ENCODE data around the gene CISTR.

The CISTR gene

DNA sequence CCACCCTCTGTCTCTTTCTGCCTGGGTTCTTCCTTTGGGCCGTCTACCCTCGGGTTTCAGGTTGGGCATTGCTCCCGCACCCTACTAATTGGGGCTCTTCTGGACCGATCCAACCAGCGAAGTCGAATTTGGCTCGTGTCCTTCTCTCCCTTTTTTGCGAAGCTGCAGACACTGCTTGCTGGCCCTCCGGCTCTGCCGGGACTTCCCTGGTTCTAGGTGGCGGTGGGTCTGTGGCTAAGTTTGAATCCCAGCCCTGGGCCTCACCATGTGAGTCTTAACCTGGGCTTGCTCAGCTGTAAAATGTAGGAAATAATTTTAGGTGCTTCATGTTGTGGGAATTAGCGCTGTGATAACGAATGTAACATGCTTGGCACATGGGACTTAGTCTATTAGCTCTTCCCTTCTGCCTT is 418 bp upstream of the CISTR start:
- Histone ChIP-seq H3K4me1 (ENCODE audit: control insufficient read depth, insufficient read depth, low read length) (peaks cover 11% of the 10 kb centered on the region), H3K4me2 (ENCODE audit: low read length) (peak overlapping the region; percentile 86), H3K9ac (ENCODE audit: low read depth, low read length) (no peak overlapping the region), H3K9me3 (replicated peaks; ENCODE audit: low read length) (no peaks in the 10 kb centered on the region), H3K27me3 (ENCODE audit: control insufficient read depth, insufficient read depth, low read length) (peaks cover 80% of the 10 kb centered on the region), H3K4me3 (ENCODE audit: low read length) (no peak overlapping the region), H3K36me3 (ENCODE audit: insufficient read depth, low read length) (no peaks in the 10 kb centered on the region)

DNA sequence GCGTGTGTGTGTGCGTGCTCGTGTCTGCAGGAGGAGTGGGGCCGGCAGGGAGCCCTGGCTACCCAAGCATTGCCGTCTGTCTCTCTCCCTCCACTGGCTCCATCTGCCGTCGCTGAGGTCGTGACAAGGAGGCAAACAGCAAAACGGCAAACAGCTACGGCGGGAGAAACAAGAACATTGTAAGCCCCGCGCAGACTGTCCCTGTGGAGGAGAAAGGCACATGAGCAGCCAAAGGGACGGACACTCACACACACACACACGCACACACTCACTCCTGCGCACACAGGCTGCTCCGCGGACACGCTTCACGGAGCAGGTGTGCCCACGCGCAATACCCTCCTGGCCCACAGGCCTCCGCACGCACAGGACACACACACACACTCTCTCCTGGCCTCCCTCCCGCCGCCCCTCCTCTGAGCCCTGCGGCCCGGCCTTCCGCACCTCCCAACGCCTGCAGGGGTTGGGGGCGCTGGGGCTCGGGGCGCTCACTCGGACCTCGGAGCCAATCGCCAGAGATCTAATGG is 905 bp downstream of the CISTR start:
- Histone ChIP-seq H3K36me3 (ENCODE audit: insufficient read depth, low read length) (no peaks in the 10 kb centered on the region), H3K9me3 (replicated peaks; ENCODE audit: low read length) (no peaks in the 10 kb centered on the region), H3K4me3 (ENCODE audit: low read length) (peak overlapping the region; percentile 70), H3K4me1 (ENCODE audit: control insufficient read depth, insufficient read depth, low read length) (peaks cover 11% of the 10 kb centered on the region), H3K27me3 (ENCODE audit: control insufficient read depth, insufficient read depth, low read length) (peaks cover 85% of the 10 kb centered on the region), H3K9ac (ENCODE audit: low read depth, low read length) (no peak overlapping the region), H3K4me2 (ENCODE audit: low read length) (peak overlapping the region; percentile 86)

DNA sequence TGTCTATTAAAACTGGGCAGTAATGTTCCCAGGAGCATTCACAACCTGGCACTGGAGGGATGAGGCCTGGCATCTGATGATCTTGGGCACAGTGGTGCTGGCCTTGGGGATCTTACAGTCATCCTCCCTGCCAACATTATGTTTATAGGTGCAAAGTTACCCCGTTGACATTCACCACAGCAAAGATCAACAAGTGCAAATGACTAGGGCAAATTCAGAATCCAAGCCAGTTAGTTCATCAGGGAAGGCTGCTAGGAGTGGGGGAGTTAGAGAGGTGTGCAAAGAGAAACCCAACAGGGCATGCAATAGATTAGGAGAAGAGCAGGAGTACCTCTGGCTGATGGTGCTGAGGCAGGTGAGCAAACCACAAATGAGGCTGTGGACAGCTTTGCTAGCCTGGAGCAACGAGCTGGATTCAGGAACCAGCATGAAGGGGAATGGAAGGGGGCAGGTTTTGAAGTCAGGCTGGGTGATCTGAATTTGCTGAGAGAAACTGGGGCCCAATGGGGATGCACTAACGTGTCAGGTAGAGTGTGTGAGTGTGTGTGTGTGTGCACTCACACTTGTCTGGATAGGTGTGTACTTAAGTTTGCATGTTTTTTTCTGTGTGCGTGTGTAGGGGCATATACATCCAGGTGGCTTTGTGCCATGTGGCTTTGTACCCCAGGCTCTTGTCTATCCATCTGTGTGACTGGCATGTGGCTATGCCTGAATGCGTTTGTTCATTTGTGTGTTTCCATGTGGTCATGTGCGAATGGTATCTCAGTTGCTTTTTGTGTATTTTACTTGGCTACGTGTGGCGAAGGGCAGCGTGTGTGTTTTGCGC is 1.6 kb downstream of the CISTR start:
- Histone ChIP-seq H3K9me3 (replicated peaks; ENCODE audit: low read length) (no peaks in the 10 kb centered on the region), H3K4me2 (ENCODE audit: low read length) (peak overlapping the region; percentile 86), H3K27me3 (ENCODE audit: control insufficient read depth, insufficient read depth, low read length) (peaks cover 87% of the 10 kb centered on the region), H3K4me1 (ENCODE audit: control insufficient read depth, insufficient read depth, low read length) (peaks cover 11% of the 10 kb centered on the region), H3K9ac (ENCODE audit: low read depth, low read length) (no peak overlapping the region), H3K4me3 (ENCODE audit: low read length) (peak overlapping the region; percentile 70), H3K36me3 (ENCODE audit: insufficient read depth, low read length) (no peaks in the 10 kb centered on the region)

DNA sequence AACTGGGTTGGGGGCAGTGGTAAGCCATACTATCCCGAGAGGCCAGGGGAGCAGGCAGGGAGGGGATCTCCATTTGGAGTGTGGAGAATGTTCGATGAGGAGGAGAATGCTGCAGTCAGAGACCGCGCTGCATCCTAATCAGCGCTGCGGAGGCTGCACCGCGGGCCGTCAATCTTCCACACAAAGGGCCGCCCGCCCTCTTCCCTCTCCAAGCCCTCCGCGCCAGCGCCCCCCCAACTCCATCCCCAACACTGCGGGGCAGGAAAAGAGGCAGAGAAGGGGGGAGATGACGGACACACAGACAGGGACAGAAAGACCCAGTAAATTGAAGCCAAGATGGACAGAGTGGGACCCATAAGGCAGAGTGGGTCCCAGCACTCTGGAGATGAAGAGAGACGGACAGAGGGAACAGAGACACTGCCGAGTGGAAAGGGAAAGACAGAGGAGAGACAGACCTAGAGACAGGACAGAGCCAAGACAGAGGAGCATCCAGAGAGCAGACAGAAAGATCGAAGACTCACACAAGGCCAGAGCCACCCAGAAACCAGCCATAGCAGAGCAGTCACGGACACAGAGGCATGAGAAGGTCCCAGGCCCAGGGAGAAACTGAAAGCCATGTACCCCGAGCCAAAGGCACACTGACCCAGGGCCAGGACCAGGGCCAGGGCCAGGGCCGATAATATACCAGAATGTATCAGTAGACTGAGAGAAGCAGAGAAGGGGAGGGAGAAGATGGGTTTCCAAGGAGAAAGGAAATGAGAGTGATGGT is 3.5 kb downstream of the CISTR start:
- Histone ChIP-seq H3K4me2 (ENCODE audit: low read length) (no peak overlapping the region), H3K4me3 (ENCODE audit: low read length) (no peak overlapping the region), H3K4me1 (ENCODE audit: control insufficient read depth, insufficient read depth, low read length) (peaks cover 7% of the 10 kb centered on the region), H3K9me3 (replicated peaks; ENCODE audit: low read length) (no peaks in the 10 kb centered on the region), H3K27me3 (ENCODE audit: control insufficient read depth, insufficient read depth, low read length) (peaks cover 88% of the 10 kb centered on the region), H3K36me3 (ENCODE audit: insufficient read depth, low read length) (no peaks in the 10 kb centered on the region), H3K9ac (ENCODE audit: low read depth, low read length) (no peak overlapping the region)

DNA sequence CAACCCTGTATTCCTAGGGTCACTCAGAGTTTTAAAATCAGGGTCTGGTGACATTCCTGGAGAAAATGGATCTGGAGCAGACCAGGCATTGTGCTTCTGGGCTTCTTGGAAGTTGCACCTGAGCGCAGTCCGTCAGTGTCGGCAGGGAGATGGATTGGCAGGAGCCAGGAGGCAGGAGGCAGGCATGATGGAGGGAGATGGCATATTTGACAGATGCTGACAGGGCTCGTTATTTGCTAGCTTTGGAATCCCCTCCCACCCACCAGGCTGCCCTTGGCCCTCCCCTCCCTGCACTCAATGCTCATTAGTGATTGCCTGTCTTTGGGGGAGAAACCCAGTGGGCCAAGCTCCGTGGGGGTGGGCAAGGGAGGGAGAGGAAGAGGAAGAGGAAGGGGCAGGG is 4.7 kb downstream of the CISTR start:
- peaks cover 86% of the 10 kb centered on the region for H3K27me3 ChIP-seq (ENCODE audit: control insufficient read depth, insufficient read depth, low read length)
- H3K9me3 ChIP-seq (replicated peaks; ENCODE audit: low read length), result no peaks in the 10 kb centered on the region
- H3K4me1 ChIP-seq (ENCODE audit: control insufficient read depth, insufficient read depth, low read length), result peaks cover 5% of the 10 kb centered on the region
- no peak overlapping the region for H3K4me3 ChIP-seq (ENCODE audit: low read length)
- H3K36me3 ChIP-seq (ENCODE audit: insufficient read depth, low read length), result no peaks in the 10 kb centered on the region
- H3K9ac ChIP-seq (ENCODE audit: low read depth, low read length), result no peak overlapping the region
- peak overlapping the region; percentile 3 for H3K4me2 ChIP-seq (ENCODE audit: low read length)

DNA sequence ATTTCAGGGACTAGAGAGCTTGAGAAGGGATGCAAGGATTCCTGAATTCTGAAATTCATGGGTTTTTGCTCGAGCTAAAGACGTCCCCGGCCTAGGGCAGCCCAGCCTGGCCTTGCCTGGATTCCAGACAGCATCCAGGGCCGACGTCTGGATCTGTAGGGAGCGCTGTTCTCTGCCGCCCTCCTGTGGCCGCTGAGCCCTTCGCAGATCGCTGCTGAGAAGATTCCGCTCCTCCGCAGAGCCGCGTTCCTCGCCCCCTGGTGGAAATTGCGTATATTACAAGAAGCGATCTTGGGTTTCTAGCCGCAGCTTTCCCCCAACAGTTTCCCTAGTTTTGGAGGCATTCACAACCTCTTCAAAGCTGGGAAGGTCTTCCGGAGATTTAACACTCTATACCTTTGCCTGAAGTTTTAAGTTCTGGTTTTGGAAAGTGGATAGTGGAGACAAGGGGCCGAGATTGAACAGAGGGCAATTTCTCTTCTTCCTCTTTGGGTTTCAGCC is 5.1 kb downstream of the CISTR start:
- Histone ChIP-seq H3K9me3 (replicated peaks; ENCODE audit: low read length) (no peaks in the 10 kb centered on the region), H3K4me3 (ENCODE audit: low read length) (no peak overlapping the region), H3K4me2 (ENCODE audit: low read length) (peak overlapping the region; percentile 3), H3K36me3 (ENCODE audit: insufficient read depth, low read length) (no peaks in the 10 kb centered on the region), H3K27me3 (ENCODE audit: control insufficient read depth, insufficient read depth, low read length) (peaks cover 82% of the 10 kb centered on the region), H3K9ac (ENCODE audit: low read depth, low read length) (no peak overlapping the region), H3K4me1 (ENCODE audit: control insufficient read depth, insufficient read depth, low read length) (peaks cover under 1% of the 10 kb centered on the region)

DNA sequence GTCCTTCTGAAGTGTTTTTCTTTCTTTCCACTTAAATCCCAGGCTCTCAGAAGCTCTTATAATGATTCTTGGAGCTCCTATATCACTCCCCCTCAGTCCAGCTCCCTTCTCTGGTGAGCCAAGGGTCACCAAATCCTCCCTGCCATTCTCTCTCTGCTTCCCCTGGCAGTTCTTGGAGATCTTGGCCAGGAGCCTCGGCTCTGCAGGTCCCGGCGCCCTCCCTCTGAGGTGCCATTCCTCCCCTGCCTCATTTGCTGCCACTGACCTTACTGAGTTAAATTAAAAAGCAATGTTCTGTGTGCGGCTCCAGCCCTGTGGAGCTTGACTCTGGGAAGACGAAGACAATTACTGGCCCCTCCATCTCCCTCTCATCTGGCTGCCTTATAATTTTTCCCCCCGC is 7.0 kb downstream of the CISTR start:
- Histone ChIP-seq H3K27me3 (ENCODE audit: control insufficient read depth, insufficient read depth, low read length) (peaks cover 77% of the 10 kb centered on the region), H3K36me3 (ENCODE audit: insufficient read depth, low read length) (no peaks in the 10 kb centered on the region), H3K4me1 (ENCODE audit: control insufficient read depth, insufficient read depth, low read length) (no peaks in the 10 kb centered on the region), H3K4me3 (ENCODE audit: low read length) (no peak overlapping the region), H3K4me2 (ENCODE audit: low read length) (no peak overlapping the region), H3K9me3 (replicated peaks; ENCODE audit: low read length) (no peaks in the 10 kb centered on the region), H3K9ac (ENCODE audit: low read depth, low read length) (no peak overlapping the region)

DNA sequence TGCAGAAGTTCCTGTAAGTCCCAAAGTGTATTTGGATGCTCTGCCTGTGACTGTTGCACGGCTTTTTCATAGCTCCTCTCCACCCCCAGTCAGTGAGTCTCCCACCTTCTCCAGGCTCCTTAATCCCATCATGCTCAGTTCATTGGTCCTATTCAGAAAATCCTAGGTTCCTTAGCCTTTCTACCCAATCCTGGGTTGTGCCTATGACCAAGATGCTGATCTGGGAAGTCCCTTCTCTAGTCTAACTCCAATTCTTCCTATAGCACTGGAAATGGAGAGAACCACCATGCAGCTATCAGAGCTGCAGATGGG is 7.7 kb downstream of the CISTR start:
- Histone ChIP-seq H3K4me3 (ENCODE audit: low read length) (no peak overlapping the region), H3K27me3 (ENCODE audit: control insufficient read depth, insufficient read depth, low read length) (peaks cover 77% of the 10 kb centered on the region), H3K36me3 (ENCODE audit: insufficient read depth, low read length) (no peaks in the 10 kb centered on the region), H3K9me3 (replicated peaks; ENCODE audit: low read length) (no peaks in the 10 kb centered on the region), H3K9ac (ENCODE audit: low read depth, low read length) (no peak overlapping the region), H3K4me2 (ENCODE audit: low read length) (no peak overlapping the region), H3K4me1 (ENCODE audit: control insufficient read depth, insufficient read depth, low read length) (peaks cover 2% of the 10 kb centered on the region)

DNA sequence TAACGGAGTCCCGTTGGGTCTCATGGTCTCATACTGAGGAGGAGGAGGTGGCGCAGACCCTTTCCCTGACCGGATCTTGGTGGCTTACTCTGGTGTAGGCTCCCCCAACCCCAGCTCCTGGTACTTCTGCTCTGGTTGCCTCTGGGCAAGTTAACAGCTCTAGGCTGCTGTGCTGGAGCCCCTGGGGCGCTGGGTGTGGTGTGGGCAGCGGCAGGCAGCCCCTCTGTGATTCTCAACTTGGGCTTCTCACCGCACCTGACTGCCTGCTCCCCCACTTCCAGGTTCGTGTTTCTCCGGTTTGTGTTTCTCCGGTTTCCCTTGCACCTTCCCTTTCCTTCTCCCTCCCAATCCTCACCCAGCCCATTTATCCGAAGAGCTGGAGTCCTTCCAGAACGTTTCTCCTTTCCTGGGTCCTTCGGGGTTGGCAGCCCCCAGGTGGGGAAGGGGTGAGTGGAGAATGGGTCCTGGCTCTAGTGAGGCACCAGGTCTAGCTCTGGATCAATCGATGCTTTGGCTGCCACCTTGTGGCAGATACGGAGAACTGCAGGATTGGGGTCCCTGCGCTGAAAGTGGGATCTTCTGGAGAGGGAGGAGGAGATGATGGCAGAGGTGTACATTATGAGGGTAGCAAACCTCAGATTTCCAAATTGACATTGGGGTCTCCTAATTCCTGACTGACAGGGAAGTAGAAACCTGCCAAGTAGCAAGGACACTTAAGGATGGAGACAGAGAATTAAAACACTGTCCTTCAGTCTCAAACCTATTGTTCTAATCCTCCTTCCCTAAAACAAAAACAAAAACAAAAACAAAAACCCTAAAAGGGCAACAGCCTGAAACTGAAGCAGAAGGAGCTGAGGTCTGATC is 8.3 kb downstream of the CISTR start:
- H3K9me3 ChIP-seq (replicated peaks; ENCODE audit: low read length), result no peaks in the 10 kb centered on the region

DNA sequence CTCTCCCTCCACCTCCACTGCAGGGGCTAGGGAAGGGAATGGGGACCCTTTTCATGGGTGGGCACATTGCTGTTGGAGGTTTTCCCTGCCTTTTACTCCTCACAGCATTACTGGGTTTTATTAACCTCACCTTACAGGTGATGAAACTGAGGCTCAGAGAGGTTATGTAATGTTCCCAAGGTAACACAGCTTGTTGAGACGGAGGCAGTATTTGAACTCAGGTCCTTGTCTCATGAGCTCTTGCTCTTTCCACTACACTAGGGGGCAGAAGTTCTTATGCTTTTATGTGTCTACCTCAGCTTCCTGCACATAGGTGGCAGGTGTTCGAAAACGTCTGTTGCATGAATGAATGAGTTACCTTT is 11.7 kb downstream of the CISTR start:
- Histone ChIP-seq H3K36me3 (ENCODE audit: insufficient read depth, low read length) (no peaks in the 10 kb centered on the region), H3K4me2 (ENCODE audit: low read length) (no peak overlapping the region), H3K4me1 (ENCODE audit: control insufficient read depth, insufficient read depth, low read length) (peaks cover 2% of the 10 kb centered on the region), H3K27me3 (ENCODE audit: control insufficient read depth, insufficient read depth, low read length) (peaks cover 85% of the 10 kb centered on the region), H3K9ac (ENCODE audit: low read depth, low read length) (no peak overlapping the region), H3K9me3 (replicated peaks; ENCODE audit: low read length) (no peaks in the 10 kb centered on the region), H3K4me3 (ENCODE audit: low read length) (no peak overlapping the region)

More for the DNA sequence above, 8.3 kb downstream of the CISTR start:
- H3K4me2 ChIP-seq (ENCODE audit: low read length), result peak overlapping the region; percentile 35
- peaks cover 77% of the 10 kb centered on the region for H3K27me3 ChIP-seq (ENCODE audit: control insufficient read depth, insufficient read depth, low read length)
- no peaks in the 10 kb centered on the region for H3K36me3 ChIP-seq (ENCODE audit: insufficient read depth, low read length)
- no peak overlapping the region for H3K9ac ChIP-seq (ENCODE audit: low read depth, low read length)
- peaks cover 2% of the 10 kb centered on the region for H3K4me1 ChIP-seq (ENCODE audit: control insufficient read depth, insufficient read depth, low read length)
- H3K4me3 ChIP-seq (ENCODE audit: low read length), result no peak overlapping the region
